ENCODE results near the gene SLC25A22. TPM values are rescaled to one million over a fixed set of nuclear protein-coding genes. Genes with fewer than 3 reads are reported as not detected.
A peak's percentile ranks its signal among the peaks of the same experiment; 100 is the strongest.

Gene SLC25A22
- total RNA-seq, 1 experiment from 2014 or later: 32.7 TPM

GRCh38 chr11:790721-791564, 7.1 kb downstream of the SLC25A22 start:
- peaks cover 9% of the 10 kb centered on the region for H3K79me2 ChIP-seq (ENCODE audit: low read length)
- intact Hi-C loops (cut with micrococcal nuclease): no loop called here
- no peaks in the 10 kb centered on the region for H3K9me3 ChIP-seq (ENCODE audit: low read length)
- ChIA-PET POLR2A (ENCODE audit: unreplicated experiment) (interaction anchor here (0.5 to 0.6 kb wide), 2 partner anchors 28 to 490 kb away, joined by 4 to 11 read pairs; no protein-coding TSS in a partner anchor), CTCF (interaction anchor here (0.6 kb wide), 1 partner anchor 1042 kb away, joined by 14 read pairs; no protein-coding TSS in a partner anchor)
- no peaks in the 10 kb centered on the region; the same call in 1 of the 2 replicates for H3K36me3 ChIP-seq (ENCODE audit: low read depth, low read length)
- H3K27me3 ChIP-seq (ENCODE audit: low read length): no peaks in the 10 kb centered on the region
- no peak overlapping the region for H3K4me2 ChIP-seq (ENCODE audit: low read length)
- no peaks in the 10 kb centered on the region for H3F3A ChIP-seq (ENCODE audit: low read length, unreplicated experiment)
- H3K9ac ChIP-seq (ENCODE audit: low read length): no peak overlapping the region
- ATAC-seq: peak; percentile 31
- H3K4me1 ChIP-seq (ENCODE audit: insufficient read depth, low read length): 0 out of 2 replicates have a peak, but pooled peaks cover 10% of the 10 kb centered on the region
- BruUV-seq (replicated peaks): TSS peak; percentile 31
- H2AFZ ChIP-seq (ENCODE audit: low read length): no peak overlapping the region
- no peaks in the 10 kb centered on the region for H3K9me2 ChIP-seq (replicated peaks; ENCODE audit: low read length)
- no peak for TF ChIP-seq CTCF (conservative IDR thresholded peaks at IDR 0.05; ENCODE audit: low read depth, low read length)
- TF ChIP-seq EZH2 (IDR thresholded peaks at IDR 0.05; ENCODE audit: low read length, unreplicated experiment): no peak
- TF ChIP-seq EZH2phosphoT487 (IDR thresholded peaks at IDR 0.05; ENCODE audit: borderline replicate concordance, low read length): no peak
- no peak overlapping the region for H3K4me3 ChIP-seq (ENCODE audit: low read length)
- H4K20me1 ChIP-seq (ENCODE audit: low read length): no peaks in the 10 kb centered on the region
- H3K27ac ChIP-seq (ENCODE audit: low read length): no peak overlapping the region
- no peak for DNase-seq

- DNase-seq: no peak
- Histone ChIP-seq H3K79me2 (ENCODE audit: low read length) (no peaks in the 10 kb centered on the region), H3K9ac (ENCODE audit: low read length) (no peak within 1 kb of the TSS), H4K20me1 (ENCODE audit: low read length) (no peaks in the 10 kb centered on the region), H3K4me3 (ENCODE audit: low read length) (no peak within 1 kb of the TSS), H3K27me3 (ENCODE audit: low read length) (no peaks in the 10 kb centered on the region), H3K27ac (ENCODE audit: low read length) (no peak within 1 kb of the TSS), H3K36me3 (ENCODE audit: low read depth, low read length) (no peaks in the 10 kb centered on the region; the same call in 1 of the 2 replicates), H3K4me1 (ENCODE audit: insufficient read depth, low read length) (0 out of 2 replicates have a peak, but pooled peaks cover under 1% of the 10 kb centered on the region), H2AFZ (ENCODE audit: low read length) (no peak within 1 kb of the TSS), H3K9me2 (replicated peaks; ENCODE audit: low read length) (no peaks in the 10 kb centered on the region), H3K4me2 (ENCODE audit: low read length) (no peak within 1 kb of the TSS), H3F3A (ENCODE audit: low read length, unreplicated experiment) (no peaks in the 10 kb centered on the region), H3K9me3 (ENCODE audit: low read length) (no peaks in the 10 kb centered on the region)
- no peak for TF ChIP-seq EZH2 (IDR thresholded peaks at IDR 0.05; ENCODE audit: low read length, unreplicated experiment)
- peak; percentile 18 for ATAC-seq
- CTCF ChIA-PET: no interaction called here
- intact Hi-C loops (cut with micrococcal nuclease): no loop called here
- no TSS peak for BruUV-seq (replicated peaks)
- POLR2A ChIA-PET (ENCODE audit: unreplicated experiment): no interaction called here
These were observed 8.1 kb downstream of the SLC25A22 start, which contains the start of gene CEND1 for GRCh38 chr11:789943-790342. Gene CEND1, minus strand, starts transcription at chr11:790090. Its CDS starts 1,514 bp downstream, at chr11:788576.

- no peak overlapping the region for H3K4me3 ChIP-seq (ENCODE audit: low read length)
- H4K20me1 ChIP-seq (ENCODE audit: low read length): no peaks in the 10 kb centered on the region
- H3K9me2 ChIP-seq (replicated peaks; ENCODE audit: low read length): no peaks in the 10 kb centered on the region
- no peaks in the 10 kb centered on the region for H3K9me3 ChIP-seq (ENCODE audit: low read length)
- intact Hi-C loops (cut with micrococcal nuclease): no loop called here
- no peaks in the 10 kb centered on the region for H3F3A ChIP-seq (ENCODE audit: low read length, unreplicated experiment)
- ChIA-PET CTCF (no interaction called here), POLR2A (ENCODE audit: unreplicated experiment) (no interaction called here)
- no peak for TF ChIP-seq EZH2 (IDR thresholded peaks at IDR 0.05; ENCODE audit: low read length, unreplicated experiment)
- TF ChIP-seq CTCF (conservative IDR thresholded peaks at IDR 0.05; ENCODE audit: low read depth, low read length): no peak
- no peak for TF ChIP-seq EZH2phosphoT487 (IDR thresholded peaks at IDR 0.05; ENCODE audit: borderline replicate concordance, low read length)
- DNase-seq: no peak
- H3K9ac ChIP-seq (ENCODE audit: low read length): no peak overlapping the region
- H3K4me1 ChIP-seq (ENCODE audit: insufficient read depth, low read length): no peaks in the 10 kb centered on the region
- BruUV-seq (replicated peaks): no TSS peak
- no peak overlapping the region for H2AFZ ChIP-seq (ENCODE audit: low read length)
- no peaks in the 10 kb centered on the region; the same call in 1 of the 2 replicates for H3K36me3 ChIP-seq (ENCODE audit: low read depth, low read length)
- H3K27ac ChIP-seq (ENCODE audit: low read length): no peak overlapping the region
- H3K27me3 ChIP-seq (ENCODE audit: low read length): no peaks in the 10 kb centered on the region
- no peak for ATAC-seq
- no peak overlapping the region for H3K4me2 ChIP-seq (ENCODE audit: low read length)
- no peaks in the 10 kb centered on the region for H3K79me2 ChIP-seq (ENCODE audit: low read length)
These were observed 8.8 kb downstream of the SLC25A22 start for GRCh38 chr11:788953-789940.

Measured in PC-3 (cell line).